ENCODE results near the gene DAGLA.

DAGLA gene, protein sequence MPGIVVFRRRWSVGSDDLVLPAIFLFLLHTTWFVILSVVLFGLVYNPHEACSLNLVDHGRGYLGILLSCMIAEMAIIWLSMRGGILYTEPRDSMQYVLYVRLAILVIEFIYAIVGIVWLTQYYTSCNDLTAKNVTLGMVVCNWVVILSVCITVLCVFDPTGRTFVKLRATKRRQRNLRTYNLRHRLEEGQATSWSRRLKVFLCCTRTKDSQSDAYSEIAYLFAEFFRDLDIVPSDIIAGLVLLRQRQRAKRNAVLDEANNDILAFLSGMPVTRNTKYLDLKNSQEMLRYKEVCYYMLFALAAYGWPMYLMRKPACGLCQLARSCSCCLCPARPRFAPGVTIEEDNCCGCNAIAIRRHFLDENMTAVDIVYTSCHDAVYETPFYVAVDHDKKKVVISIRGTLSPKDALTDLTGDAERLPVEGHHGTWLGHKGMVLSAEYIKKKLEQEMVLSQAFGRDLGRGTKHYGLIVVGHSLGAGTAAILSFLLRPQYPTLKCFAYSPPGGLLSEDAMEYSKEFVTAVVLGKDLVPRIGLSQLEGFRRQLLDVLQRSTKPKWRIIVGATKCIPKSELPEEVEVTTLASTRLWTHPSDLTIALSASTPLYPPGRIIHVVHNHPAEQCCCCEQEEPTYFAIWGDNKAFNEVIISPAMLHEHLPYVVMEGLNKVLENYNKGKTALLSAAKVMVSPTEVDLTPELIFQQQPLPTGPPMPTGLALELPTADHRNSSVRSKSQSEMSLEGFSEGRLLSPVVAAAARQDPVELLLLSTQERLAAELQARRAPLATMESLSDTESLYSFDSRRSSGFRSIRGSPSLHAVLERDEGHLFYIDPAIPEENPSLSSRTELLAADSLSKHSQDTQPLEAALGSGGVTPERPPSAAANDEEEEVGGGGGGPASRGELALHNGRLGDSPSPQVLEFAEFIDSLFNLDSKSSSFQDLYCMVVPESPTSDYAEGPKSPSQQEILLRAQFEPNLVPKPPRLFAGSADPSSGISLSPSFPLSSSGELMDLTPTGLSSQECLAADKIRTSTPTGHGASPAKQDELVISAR

DNA sequence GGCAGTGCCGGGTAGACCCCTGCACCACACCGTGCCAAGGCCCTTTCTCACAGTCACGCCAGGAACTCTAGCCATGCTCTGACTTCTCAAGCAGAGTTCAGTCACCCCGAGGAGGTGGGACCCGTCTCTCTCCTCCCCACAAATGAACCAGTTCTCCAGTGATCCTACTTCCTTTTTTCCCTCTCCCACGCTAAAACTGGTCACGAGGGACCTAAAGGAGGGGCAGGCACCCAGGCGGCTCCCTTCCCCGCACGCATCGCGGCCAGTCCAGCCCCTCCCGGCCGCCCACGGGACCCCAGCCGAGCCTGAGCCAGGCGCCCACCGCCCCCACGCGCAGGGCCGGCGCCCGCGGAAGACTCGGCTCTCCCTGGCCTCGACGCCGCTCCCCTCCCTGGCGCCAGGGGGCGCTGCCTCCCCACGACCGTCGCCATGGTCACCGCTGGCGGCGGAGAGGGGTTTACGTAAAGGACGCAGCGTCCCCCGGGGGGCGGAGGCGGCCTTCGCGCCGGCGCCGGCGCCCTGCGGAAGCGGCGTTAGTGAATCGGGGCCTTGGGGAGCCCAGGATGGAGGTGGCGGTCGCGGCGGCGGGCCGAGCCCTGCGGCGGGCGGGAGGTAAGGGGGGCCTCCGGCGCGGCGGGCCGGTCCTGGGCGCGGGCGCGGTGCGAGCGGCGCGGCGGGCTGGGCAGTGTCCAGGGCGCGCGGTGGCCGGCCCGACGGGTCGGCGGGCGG, at the start of gene DAGLA:
DAGLA (plus strand) TSS at position 499 of the 729 bp plus-strand sequence. CDS start 39,765 bp downstream, outside the sequence.
- TF ChIP-seq, protein P1, sequence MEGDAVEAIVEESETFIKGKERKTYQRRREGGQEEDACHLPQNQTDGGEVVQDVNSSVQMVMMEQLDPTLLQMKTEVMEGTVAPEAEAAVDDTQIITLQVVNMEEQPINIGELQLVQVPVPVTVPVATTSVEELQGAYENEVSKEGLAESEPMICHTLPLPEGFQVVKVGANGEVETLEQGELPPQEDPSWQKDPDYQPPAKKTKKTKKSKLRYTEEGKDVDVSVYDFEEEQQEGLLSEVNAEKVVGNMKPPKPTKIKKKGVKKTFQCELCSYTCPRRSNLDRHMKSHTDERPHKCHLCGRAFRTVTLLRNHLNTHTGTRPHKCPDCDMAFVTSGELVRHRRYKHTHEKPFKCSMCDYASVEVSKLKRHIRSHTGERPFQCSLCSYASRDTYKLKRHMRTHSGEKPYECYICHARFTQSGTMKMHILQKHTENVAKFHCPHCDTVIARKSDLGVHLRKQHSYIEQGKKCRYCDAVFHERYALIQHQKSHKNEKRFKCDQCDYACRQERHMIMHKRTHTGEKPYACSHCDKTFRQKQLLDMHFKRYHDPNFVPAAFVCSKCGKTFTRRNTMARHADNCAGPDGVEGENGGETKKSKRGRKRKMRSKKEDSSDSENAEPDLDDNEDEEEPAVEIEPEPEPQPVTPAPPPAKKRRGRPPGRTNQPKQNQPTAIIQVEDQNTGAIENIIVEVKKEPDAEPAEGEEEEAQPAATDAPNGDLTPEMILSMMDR (conservative IDR thresholded peaks at IDR 0.05) = peak; percentile 99
- TF ChIP-seq ZFX (IDR thresholded peaks at IDR 0.05) = peak; percentile 80; the same call in 1 of the 2 replicates
- H3K27ac ChIP-seq = peak within 1 kb of the TSS; percentile 75

DNA sequence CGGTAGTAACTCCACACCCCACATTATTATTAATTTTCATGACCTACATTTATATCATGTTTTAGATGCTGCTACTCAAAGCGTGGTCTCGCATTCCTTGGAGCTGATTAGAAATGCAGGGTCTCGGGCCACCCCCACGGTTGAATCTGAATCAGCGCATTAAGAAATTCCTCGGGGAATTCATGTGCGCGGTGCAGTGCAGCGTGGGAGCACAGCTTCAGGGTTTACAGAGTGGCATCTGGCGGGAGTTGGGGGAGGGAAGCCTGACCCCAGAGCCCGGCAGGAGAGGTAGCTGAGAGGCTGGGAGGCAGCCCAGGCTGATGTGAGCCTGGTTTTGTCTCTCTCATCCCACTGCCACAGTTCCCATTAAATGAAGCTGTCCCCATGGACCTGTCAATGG, 48.1 kb upstream of the DAGLA start:
- TF ChIP-seq, protein P1 (conservative IDR thresholded peaks at IDR 0.05) = no peak
- no peak overlapping the region for H3K27ac ChIP-seq

DNA sequence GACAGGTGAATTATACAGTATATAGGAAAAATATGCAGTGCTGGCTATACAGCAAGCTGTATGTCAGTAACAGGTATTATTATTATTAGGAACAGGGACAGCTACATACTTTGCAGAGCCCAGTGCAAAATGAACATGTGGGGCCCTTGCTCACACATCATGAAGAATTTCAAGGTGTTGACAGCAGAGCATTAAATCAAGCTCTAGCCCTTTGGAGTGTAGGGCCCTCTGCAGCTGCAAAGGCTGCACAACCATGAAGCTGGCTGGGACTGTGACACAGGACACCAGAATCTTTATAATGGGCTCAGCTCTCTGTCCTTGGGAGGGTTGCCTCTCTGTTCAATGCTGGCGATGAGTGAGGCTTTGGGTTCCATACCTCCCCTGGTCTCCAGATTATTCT, 44.9 kb upstream of the DAGLA start:
- no peak overlapping the region for H3K27ac ChIP-seq
- TF ChIP-seq ZFX (IDR thresholded peaks at IDR 0.05) = no peak
- TF ChIP-seq, protein P1 (conservative IDR thresholded peaks at IDR 0.05) = no peak

DNA sequence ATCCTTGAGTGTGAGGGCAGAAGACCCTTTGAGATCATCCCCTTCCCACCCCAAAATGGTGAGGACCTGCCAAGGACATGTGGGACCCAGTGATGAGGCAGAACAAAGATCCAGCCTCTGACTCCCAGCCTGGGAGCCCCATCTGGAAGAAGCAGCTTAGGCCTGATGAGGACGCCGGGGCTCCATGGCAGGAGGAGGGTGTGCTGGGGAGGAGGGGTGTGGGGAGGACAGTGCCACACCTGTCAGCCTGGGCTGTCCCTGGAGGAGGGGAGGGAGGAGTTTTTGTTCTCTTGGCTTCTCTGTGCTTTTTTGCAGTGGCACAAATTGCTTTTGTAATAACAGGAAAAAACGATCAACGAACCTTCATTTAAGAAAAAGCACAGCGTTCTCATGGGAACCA, 44.4 kb upstream of the DAGLA start:
- TF ChIP-seq ZFX (IDR thresholded peaks at IDR 0.05) = no peak
- TF ChIP-seq, protein P1 (conservative IDR thresholded peaks at IDR 0.05) = no peak

DNA sequence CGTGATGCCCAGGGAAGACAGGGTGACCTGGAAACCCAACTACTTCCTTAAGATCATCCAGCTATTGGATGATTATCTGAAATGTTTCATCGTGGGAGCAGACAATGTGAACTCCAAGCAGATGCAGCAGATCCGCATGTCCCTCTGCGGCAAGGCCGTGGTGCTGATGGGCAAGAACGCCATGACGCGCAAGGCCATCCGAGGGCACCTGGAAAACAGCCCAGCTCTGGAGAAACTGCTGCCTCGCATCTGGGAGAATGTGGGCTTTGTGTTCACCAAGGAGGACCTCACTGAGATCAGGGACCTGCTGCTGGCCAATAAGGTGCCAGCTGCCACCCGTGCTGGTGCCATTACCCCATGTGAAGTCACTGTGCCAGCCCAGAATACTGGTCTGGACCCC, 43.5 kb upstream of the DAGLA start:
- H3K27ac ChIP-seq = no peak overlapping the region
- TF ChIP-seq, protein P1 (conservative IDR thresholded peaks at IDR 0.05) = no peak
- no peak for TF ChIP-seq ZFX (IDR thresholded peaks at IDR 0.05)

More for the DNA sequence above, 44.4 kb upstream of the DAGLA start:
- H3K27ac ChIP-seq = no peak overlapping the region

DNA sequence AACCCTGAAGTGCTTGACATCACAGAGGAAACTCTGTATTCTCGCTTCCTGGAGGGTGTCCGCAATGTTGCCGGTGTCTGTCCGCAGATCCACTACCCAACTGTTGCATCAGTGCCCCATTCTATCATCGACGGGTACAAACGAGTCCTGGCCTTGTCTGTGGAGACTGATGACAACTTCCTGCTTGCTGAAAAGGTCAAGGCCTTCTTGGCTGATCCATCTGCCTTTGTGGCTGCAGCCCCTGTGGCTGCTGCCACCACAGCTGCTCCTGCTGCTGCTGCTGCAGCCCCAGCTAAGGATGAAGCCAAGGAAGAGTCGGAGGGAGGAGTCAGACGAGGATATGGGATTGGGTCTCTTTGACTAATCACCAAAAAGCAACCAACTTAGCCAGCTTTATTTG, 42.9 kb upstream of the DAGLA start:
- TF ChIP-seq, protein P1 (conservative IDR thresholded peaks at IDR 0.05) = no peak
- TF ChIP-seq ZFX (IDR thresholded peaks at IDR 0.05) = no peak
- no peak overlapping the region for H3K27ac ChIP-seq
